ENCODE results near the gene ZC3H11A. TPM values are rescaled to one million over a fixed set of nuclear protein-coding genes. Genes with fewer than 3 reads are reported as not detected.
"Not testable (repeated sequence)": the region's sequence is repeated elsewhere in the genome, so short reads cannot be mapped to it uniquely, and the experiment has no call there.

ZC3H11A gene
- total RNA-seq, 4 donors from 2014 or later = 84.5 to 116 (median 91.1) TPM

- H3K9me3 ChIP-seq = no peaks in the 10 kb centered on the region
- no peaks in the 10 kb centered on the region for H3K36me3 ChIP-seq
- no peak overlapping the region for H3K27ac ChIP-seq
- 79 to 83% methylated on average over 2 to 3 of the region's 4 CpGs for WGBS, 2 donors (ENCODE audit: low coverage in 1 of 2)
- ATAC-seq = no peak
- peaks cover 0 to 2% (median 0%) of the 10 kb centered on the region in 3 donors for H3K4me1 ChIP-seq
- H3K4me3 ChIP-seq = no peak overlapping the region
- no peaks in the 10 kb centered on the region for H3K27me3 ChIP-seq
- no peak for TF ChIP-seq POLR2AphosphoS5 (IDR thresholded peaks at IDR 0.05)
- TF ChIP-seq EP300 (IDR thresholded peaks at IDR 0.05) = no peak
- TF ChIP-seq POLR2A (IDR thresholded peaks at IDR 0.05) = no peak
- no peak for TF ChIP-seq CTCF (IDR thresholded peaks at IDR 0.05)
These were observed 39.4 kb upstream of the ZC3H11A start for GRCh38 chr1:203756036-203756435.

GRCh38 chr1:203758749-203759148 lies 36.7 kb upstream of the ZC3H11A start:
- not testable (repeated sequence) for H3K27ac ChIP-seq, H3K4me3 ChIP-seq, H3K9me3 ChIP-seq, H3K4me1 ChIP-seq, ATAC-seq, H3K36me3 ChIP-seq, H3K27me3 ChIP-seq
- 65% methylated on average over 2 of the region's 2 CpGs; no CpG with 5 or more reads in 1 of the 2 donors for WGBS, 2 donors (ENCODE audit: low coverage in 1 of 2)

GRCh38 chr1:203760506-203760905 lies 34.9 kb upstream of the ZC3H11A start:
- Histone ChIP-seq H3K4me1 (no peaks in the 10 kb centered on the region), H3K27me3 (no peaks in the 10 kb centered on the region), H3K36me3 (no peaks in the 10 kb centered on the region), H3K9me3 (no peaks in the 10 kb centered on the region), H3K4me3 (no peak overlapping the region), H3K27ac (no peak overlapping the region)
- TF ChIP-seq CTCF (IDR thresholded peaks at IDR 0.05) = no peak
- TF ChIP-seq POLR2A (IDR thresholded peaks at IDR 0.05) = no peak
- WGBS, 2 donors (ENCODE audit: low coverage in 1 of 2) = 89 to 100% methylated on average over 1 to 2 of the region's 3 CpGs
- no peak for ATAC-seq

- H3K4me1 ChIP-seq, H3K4me3 ChIP-seq, ATAC-seq, H3K27me3 ChIP-seq, H3K9me3 ChIP-seq, H3K36me3 ChIP-seq, H3K27ac ChIP-seq: not testable (repeated sequence)
- WGBS, 2 donors (ENCODE audit: low coverage in 1 of 2) = 82% methylated on average over 6 of the region's 7 CpGs; no CpG with 5 or more reads in 1 of the 2 donors
These were observed 33.5 kb upstream of the ZC3H11A start for GRCh38 chr1:203761958-203762357.

GRCh38 chr1:203763505-203763904 lies 31.9 kb upstream of the ZC3H11A start:
- TF ChIP-seq POLR2AphosphoS5 (IDR thresholded peaks at IDR 0.05) (no peak), CTCF (IDR thresholded peaks at IDR 0.05) (no peak), POLR2A (IDR thresholded peaks at IDR 0.05) (no peak), EP300 (IDR thresholded peaks at IDR 0.05) (no peak)
- Histone ChIP-seq H3K4me1 (no peaks in the 10 kb centered on the region), H3K9me3 (no peaks in the 10 kb centered on the region), H3K36me3 (no peaks in the 10 kb centered on the region), H3K4me3 (no peak overlapping the region), H3K27ac (no peak overlapping the region), H3K27me3 (no peaks in the 10 kb centered on the region)
- 100% methylated on average over 1 of the region's 1 CpG for WGBS, 2 donors (ENCODE audit: low coverage in 1 of 2)
- no peak for ATAC-seq

- 43 to 100% methylated on average over 1 to 2 of the region's 3 CpGs for WGBS, 2 donors (ENCODE audit: low coverage in 1 of 2)
- H3K4me3 ChIP-seq = no peak overlapping the region
- no peak for ATAC-seq
- H3K9me3 ChIP-seq = no peaks in the 10 kb centered on the region
- no peaks in the 10 kb centered on the region for H3K27me3 ChIP-seq
- peaks cover 0 to 8% (median 0%) of the 10 kb centered on the region in 3 donors for H3K4me1 ChIP-seq
- H3K36me3 ChIP-seq = no peaks in the 10 kb centered on the region
- TF ChIP-seq CTCF (IDR thresholded peaks at IDR 0.05) (no peak), POLR2A (IDR thresholded peaks at IDR 0.05) (no peak), EP300 (IDR thresholded peaks at IDR 0.05) (no peak), POLR2AphosphoS5 (IDR thresholded peaks at IDR 0.05) (no peak)
- no peak overlapping the region for H3K27ac ChIP-seq
These were observed 31.1 kb upstream of the ZC3H11A start for GRCh38 chr1:203764105-203765028.
